GM23248 (cell line): Measurements from ENCODE around the gene MPP3.

Experiments
- EZH2 ChIP-seq: fragments of 200-600 bp; sonication (generic); IDR thresholded peaks from 2 replicates; pipeline ENCODE4 v1.6.1; 2018; ENCODE audit warnings: antibody characterized with exemption, mild to moderate bottlenecking; ENCODE audit not compliant: insufficient read depth, poor library complexity, severe bottlenecking
- EZH2phosphoT487 ChIP-seq: fragments of 200-600 bp; sonication (generic); IDR thresholded peaks from 2 replicates; pipeline ENCODE4 v1.6.1; 2018; ENCODE audit warnings: antibody characterized with exemption, moderate library complexity, mild to moderate bottlenecking, low read depth; ENCODE audit not compliant: insufficient read depth

- TF ChIP-seq EZH2phosphoT487, result no peak
- no peak for TF ChIP-seq EZH2
These were observed 21.6 kb upstream of the MPP3 start for GRCh38 chr17:43854498-43854897.
